HepG2 (cell line): ENCODE results near the gene ASIC2.

Source experiments
- ATF7 ChIP-seq, 2 experiments: fragments of 450-650 bp in 1 of 2; sonication (generic) in 1 of 2; formaldehyde crosslinking in 1 of 2; IDR thresholded peaks; 2 replicates each; pipeline versions ENCODE4 v1.4.0 to v1.6.1; 2016 to 2020; ENCODE audit warnings: antibody characterized with exemption in 1 of 2, mild to moderate bottlenecking in 1 of 2, missing genetic modification reagents in 1 of 2
- BRCA1 ChIP-seq: sonication (generic); formaldehyde crosslinking; IDR thresholded peaks from 2 replicates; pipeline ENCODE4 v1.4.0; 2020; ENCODE audit warnings: missing genetic modification reagents
- GATA4 ChIP-seq: sonication (generic); IDR thresholded peaks from 2 replicates; pipeline ENCODE4 v1.6.1; 2016; ENCODE audit warnings: antibody characterized with exemption, low read depth, borderline replicate concordance
- PATZ1 ChIP-seq: sonication (generic); formaldehyde crosslinking; IDR thresholded peaks from 2 replicates; pipeline ENCODE4 v1.4.0; 2020; ENCODE audit warnings: missing genetic modification reagents
- PLSCR1 ChIP-seq: sonication (generic); formaldehyde crosslinking; IDR thresholded peaks from 2 replicates; pipeline ENCODE4 v1.5.0; 2020; ENCODE audit warnings: missing genetic modification reagents, mild to moderate bottlenecking, borderline replicate concordance
- ZNF503 ChIP-seq: sonication (generic); formaldehyde crosslinking; IDR thresholded peaks from 2 replicates; pipeline ENCODE4 v1.4.0; 2020; ENCODE audit warnings: missing genetic modification reagents

GRCh38 chr17:33121272-33121671 lies 171.8 kb downstream of the ASIC2 start:
- TF ChIP-seq GATA4, result no peak
- no peak for TF ChIP-seq PATZ1 (CRISPR knock-in tag)
- TF ChIP-seq ZNF503 (CRISPR knock-in tag), result no peak
- TF ChIP-seq ATF7 (IDR thresholded peaks at IDR 0.05), result no peak
- TF ChIP-seq ATF7 (CRISPR knock-in tag; IDR thresholded peaks at IDR 0.05), result no peak
- TF ChIP-seq PLSCR1 (CRISPR knock-in tag), result no peak
- TF ChIP-seq BRCA1 (CRISPR knock-in tag), result no peak
